Fibroblast of lung (primary cell): ENCODE measurements around the gene SAP25.

Experiments
- CTCF ChIP-seq, 2 donors: IDR thresholded peaks in 1 of 2; conservative IDR thresholded peaks in 1 of 2; 1 replicate in 1 of 2; 2 replicates in 1 of 2; pipeline ENCODE4 v1.5.1; 2011 to 2012; ENCODE audit warnings: low read length in 2 of 2, control low read depth in 1 of 2, inconsistent platforms in 1 of 2, low read depth in 1 of 2, mild to moderate bottlenecking in 1 of 2
- EZH2 ChIP-seq: IDR thresholded peaks from 2 replicates; pipeline ENCODE4 v1.5.1; 2012; ENCODE audit warnings: low read length, control low read depth, mild to moderate bottlenecking; ENCODE audit errors: missing control alignments

GRCh38 chr7:100602889-100603725, 29.4 kb upstream of the SAP25 start:
- TF ChIP-seq CTCF (conservative IDR thresholded peaks at IDR 0.05 in 1 of 2, IDR thresholded peaks at IDR 0.05 in 1 of 2; ENCODE audit: low read depth in 1 of 2, low read length in 2 of 2) (no peak), EZH2 (no peak)
